Measurements from ENCODE around the gene SUSD2. TPM values are rescaled to one million over a fixed set of nuclear protein-coding genes. Genes with fewer than 3 reads are reported as not detected.
A peak's percentile ranks its signal among the peaks of the same experiment; 100 is the strongest.

SUSD2 gene
- total and polyA plus RNA-seq, 2 donors from 2014 or later: 14.8 to 25.2 TPM

DNA sequence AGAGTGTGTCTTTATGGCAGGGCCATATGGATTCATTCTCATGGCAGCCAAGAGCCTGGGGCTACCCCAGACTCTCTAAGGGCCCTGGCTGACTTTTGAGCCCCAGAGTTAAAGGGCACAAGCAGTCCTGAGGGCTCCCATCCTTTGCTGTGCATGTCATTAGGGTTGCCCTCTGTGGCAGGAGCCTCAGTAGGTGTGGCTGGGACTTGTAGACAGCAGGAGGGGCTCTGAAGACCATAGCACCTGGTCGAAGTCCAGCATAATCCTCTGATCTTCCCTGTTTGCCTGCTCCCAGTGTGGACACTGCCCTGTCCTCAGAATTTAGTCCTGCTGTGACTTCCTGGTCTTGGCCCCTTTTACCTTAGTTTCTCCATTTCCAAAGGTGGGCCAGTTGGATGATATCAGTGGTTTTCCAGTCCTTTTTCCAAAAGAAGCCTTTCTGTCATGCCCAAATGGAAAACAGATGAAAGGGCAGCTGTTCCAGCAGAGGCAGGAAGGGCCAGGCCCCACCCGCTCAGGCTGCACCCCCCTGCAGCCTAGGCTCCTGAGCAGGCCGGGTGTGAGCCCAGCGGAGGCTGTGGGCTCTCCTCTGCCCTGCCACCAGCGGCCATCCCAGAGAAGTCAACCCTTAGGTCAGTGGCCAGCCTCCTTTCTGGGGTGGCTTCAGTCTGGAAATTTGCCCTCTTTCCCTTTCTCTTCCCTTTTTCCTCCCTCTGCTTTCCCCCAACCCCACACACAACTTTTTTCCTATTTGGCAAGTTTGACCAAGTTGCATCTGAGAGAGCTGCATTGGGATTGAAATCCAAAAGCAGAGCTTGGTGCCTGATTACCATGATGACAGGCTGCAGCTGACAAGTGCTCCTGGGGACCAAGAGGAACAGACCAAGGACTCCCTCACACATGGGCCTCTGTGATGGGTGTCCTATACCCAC is 32.8 kb upstream of the SUSD2 start:
- TF ChIP-seq, protein P1, sequence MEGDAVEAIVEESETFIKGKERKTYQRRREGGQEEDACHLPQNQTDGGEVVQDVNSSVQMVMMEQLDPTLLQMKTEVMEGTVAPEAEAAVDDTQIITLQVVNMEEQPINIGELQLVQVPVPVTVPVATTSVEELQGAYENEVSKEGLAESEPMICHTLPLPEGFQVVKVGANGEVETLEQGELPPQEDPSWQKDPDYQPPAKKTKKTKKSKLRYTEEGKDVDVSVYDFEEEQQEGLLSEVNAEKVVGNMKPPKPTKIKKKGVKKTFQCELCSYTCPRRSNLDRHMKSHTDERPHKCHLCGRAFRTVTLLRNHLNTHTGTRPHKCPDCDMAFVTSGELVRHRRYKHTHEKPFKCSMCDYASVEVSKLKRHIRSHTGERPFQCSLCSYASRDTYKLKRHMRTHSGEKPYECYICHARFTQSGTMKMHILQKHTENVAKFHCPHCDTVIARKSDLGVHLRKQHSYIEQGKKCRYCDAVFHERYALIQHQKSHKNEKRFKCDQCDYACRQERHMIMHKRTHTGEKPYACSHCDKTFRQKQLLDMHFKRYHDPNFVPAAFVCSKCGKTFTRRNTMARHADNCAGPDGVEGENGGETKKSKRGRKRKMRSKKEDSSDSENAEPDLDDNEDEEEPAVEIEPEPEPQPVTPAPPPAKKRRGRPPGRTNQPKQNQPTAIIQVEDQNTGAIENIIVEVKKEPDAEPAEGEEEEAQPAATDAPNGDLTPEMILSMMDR (IDR thresholded peaks at IDR 0.05; ENCODE audit: borderline replicate concordance, extremely low read depth, insufficient read depth): no peak
- no peak for FAIRE-seq
- H3K27me3 ChIP-seq (ENCODE audit: control insufficient read depth, insufficient read depth, low read length): no peaks in the 10 kb centered on the region
- H3K4me1 ChIP-seq (ENCODE audit: control insufficient read depth in 2 of 3, insufficient read depth in 2 of 3, low read depth in 1 of 3, low read length in 3 of 3): peaks cover 7 to 41% (median 32%) of the 10 kb centered on the region in 3 donors
- DNase-seq: no peak
- peaks cover 0 to 6% (median 0%) of the 10 kb centered on the region in 3 donors for H3K36me3 ChIP-seq (ENCODE audit: control insufficient read depth in 2 of 3, insufficient read depth in 3 of 3, low read length in 3 of 3)
- H3K9me3 ChIP-seq (ENCODE audit: control insufficient read depth in 2 of 3, insufficient read depth in 1 of 3, low read length in 3 of 3): no peaks in the 10 kb centered on the region
- intact Hi-C loops (cut with DNase I): no loop called here
- no peak overlapping the region for H3K4me3 ChIP-seq (ENCODE audit: low read length in 3 of 3)
- peak overlapping the region in 1 of 2 donors; percentile 79 for H3K27ac ChIP-seq (ENCODE audit: low read depth in 2 of 2, low read length in 2 of 2)
- no peak overlapping the region for H3K9ac ChIP-seq (ENCODE audit: low read length in 3 of 3)

DNA sequence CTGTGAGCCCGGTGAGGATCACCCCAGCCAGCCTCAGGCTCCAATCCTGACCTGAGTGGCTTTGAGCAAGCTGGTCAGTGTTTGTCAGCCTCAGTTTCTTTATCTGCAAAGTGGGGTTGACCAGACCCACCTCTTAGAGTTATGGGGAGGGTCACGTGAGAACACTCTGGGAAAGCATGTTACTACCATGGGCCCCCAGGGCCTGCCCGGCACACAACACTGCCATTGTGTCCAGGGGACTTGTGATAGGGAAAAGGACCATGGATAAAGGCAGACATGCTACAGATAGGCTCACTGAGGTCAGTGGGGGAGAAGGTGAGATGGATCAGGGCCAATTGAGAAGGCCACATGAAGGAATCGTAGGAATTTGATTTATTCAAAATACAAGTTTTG is 32.1 kb upstream of the SUSD2 start:
- DNase-seq (no peak), FAIRE-seq (no peak)
- H3K9me3 ChIP-seq (ENCODE audit: control insufficient read depth in 2 of 3, insufficient read depth in 1 of 3, low read length in 3 of 3): no peaks in the 10 kb centered on the region
- intact Hi-C loops (cut with DNase I): no loop called here
- peaks cover 7 to 36% (median 35%) of the 10 kb centered on the region in 3 donors for H3K4me1 ChIP-seq (ENCODE audit: control insufficient read depth in 2 of 3, insufficient read depth in 2 of 3, low read depth in 1 of 3, low read length in 3 of 3)
- H3K9ac ChIP-seq (ENCODE audit: low read length in 3 of 3): no peak overlapping the region
- H3K36me3 ChIP-seq (ENCODE audit: control insufficient read depth in 2 of 3, insufficient read depth in 3 of 3, low read length in 3 of 3): peaks cover 0 to 6% (median 0%) of the 10 kb centered on the region in 3 donors
- no peaks in the 10 kb centered on the region for H3K27me3 ChIP-seq (ENCODE audit: control insufficient read depth, insufficient read depth, low read length)
- TF ChIP-seq, protein P1 (IDR thresholded peaks at IDR 0.05; ENCODE audit: borderline replicate concordance, extremely low read depth, insufficient read depth): no peak
- no peak overlapping the region for H3K4me3 ChIP-seq (ENCODE audit: low read length in 3 of 3)
- no peak overlapping the region for H3K27ac ChIP-seq (ENCODE audit: low read depth in 2 of 2, low read length in 2 of 2)

DNA sequence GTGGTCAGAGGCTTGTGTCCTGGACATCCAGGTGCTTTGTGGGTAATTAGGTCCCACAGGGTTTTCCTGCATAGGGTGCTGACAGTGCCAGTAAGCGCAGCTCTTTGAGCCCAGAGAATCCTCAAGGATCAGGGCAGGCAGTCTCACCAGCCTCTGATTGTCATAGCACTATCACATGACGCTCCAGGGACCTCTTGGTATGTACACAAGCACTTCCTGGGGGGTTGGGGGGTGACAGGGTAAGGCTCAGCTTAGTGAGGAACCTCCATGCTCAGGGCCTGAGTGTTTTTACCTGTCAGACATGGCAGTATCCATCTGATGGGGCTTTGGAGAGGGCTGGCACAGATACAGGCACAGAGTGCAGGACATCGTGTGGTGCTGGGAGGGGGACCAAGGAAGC is 27.9 kb upstream of the SUSD2 start:
- H3K4me3 ChIP-seq (ENCODE audit: low read length in 3 of 3): no peak overlapping the region
- intact Hi-C loops (cut with DNase I): no loop called here
- peaks cover 0 to 25% (median 7%) of the 10 kb centered on the region in 3 donors for H3K4me1 ChIP-seq (ENCODE audit: control insufficient read depth in 2 of 3, insufficient read depth in 2 of 3, low read depth in 1 of 3, low read length in 3 of 3)
- H3K27me3 ChIP-seq (ENCODE audit: control insufficient read depth, insufficient read depth, low read length): no peaks in the 10 kb centered on the region
- no peak for FAIRE-seq
- DNase-seq: no peak
- TF ChIP-seq, protein P1 (IDR thresholded peaks at IDR 0.05; ENCODE audit: borderline replicate concordance, extremely low read depth, insufficient read depth): no peak
- H3K9me3 ChIP-seq (ENCODE audit: control insufficient read depth in 2 of 3, insufficient read depth in 1 of 3, low read length in 3 of 3): no peaks in the 10 kb centered on the region
- H3K27ac ChIP-seq (ENCODE audit: low read depth in 2 of 2, low read length in 2 of 2): peak overlapping the region in 1 of 2 donors; percentile 16
- peaks cover 0 to 6% (median 0%) of the 10 kb centered on the region in 3 donors for H3K36me3 ChIP-seq (ENCODE audit: control insufficient read depth in 2 of 3, insufficient read depth in 3 of 3, low read length in 3 of 3)
- no peak overlapping the region for H3K9ac ChIP-seq (ENCODE audit: low read length in 3 of 3)

Measured in kidney (tissue), 14 donors.